ENCODE data around the gene BICDL1. TPM values are rescaled to one million over a fixed set of nuclear protein-coding genes. Genes with fewer than 3 reads are reported as not detected.

The BICDL1 gene
- total RNA-seq, 1 experiment from 2014 or later, result 2.4 TPM

GRCh38 chr12:120102189-120103043, 113.4 kb downstream of the BICDL1 start:
- H3K36me3 ChIP-seq (ENCODE audit: insufficient read depth, low read length, poor library complexity, severe bottlenecking), result peaks cover 22% of the 10 kb centered on the region
- intact Hi-C loops (cut with micrococcal nuclease; ENCODE audit: unreplicated experiment), result no loop called here
- TF ChIP-seq EZH2 (IDR thresholded peaks at IDR 0.05; ENCODE audit: borderline replicate concordance, low read depth, low read length, poor library complexity, severe bottlenecking), result no peak
- TF ChIP-seq, protein P1, sequence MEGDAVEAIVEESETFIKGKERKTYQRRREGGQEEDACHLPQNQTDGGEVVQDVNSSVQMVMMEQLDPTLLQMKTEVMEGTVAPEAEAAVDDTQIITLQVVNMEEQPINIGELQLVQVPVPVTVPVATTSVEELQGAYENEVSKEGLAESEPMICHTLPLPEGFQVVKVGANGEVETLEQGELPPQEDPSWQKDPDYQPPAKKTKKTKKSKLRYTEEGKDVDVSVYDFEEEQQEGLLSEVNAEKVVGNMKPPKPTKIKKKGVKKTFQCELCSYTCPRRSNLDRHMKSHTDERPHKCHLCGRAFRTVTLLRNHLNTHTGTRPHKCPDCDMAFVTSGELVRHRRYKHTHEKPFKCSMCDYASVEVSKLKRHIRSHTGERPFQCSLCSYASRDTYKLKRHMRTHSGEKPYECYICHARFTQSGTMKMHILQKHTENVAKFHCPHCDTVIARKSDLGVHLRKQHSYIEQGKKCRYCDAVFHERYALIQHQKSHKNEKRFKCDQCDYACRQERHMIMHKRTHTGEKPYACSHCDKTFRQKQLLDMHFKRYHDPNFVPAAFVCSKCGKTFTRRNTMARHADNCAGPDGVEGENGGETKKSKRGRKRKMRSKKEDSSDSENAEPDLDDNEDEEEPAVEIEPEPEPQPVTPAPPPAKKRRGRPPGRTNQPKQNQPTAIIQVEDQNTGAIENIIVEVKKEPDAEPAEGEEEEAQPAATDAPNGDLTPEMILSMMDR (conservative IDR thresholded peaks at IDR 0.05; ENCODE audit: low read depth, low read length), result no peak
- no TSS peak for BruUV-seq (replicated peaks)
- no peak overlapping the region for H3K4me3 ChIP-seq (ENCODE audit: low read depth, low read length, poor library complexity, severe bottlenecking)
- DNase-seq (ENCODE audit: low spot score), result no peak
- no peaks in the 10 kb centered on the region for H3K4me1 ChIP-seq (ENCODE audit: insufficient read depth, low read length, poor library complexity, severe bottlenecking)
- no peaks in the 10 kb centered on the region for H3K27me3 ChIP-seq (replicated peaks; ENCODE audit: insufficient read depth, low read depth, low read length, poor library complexity)
- POLR2A ChIA-PET (ENCODE audit: low non-redundant PET), result no interaction called here
- no peak overlapping the region for H3K27ac ChIP-seq (ENCODE audit: low read depth, low read length, poor library complexity, severe bottlenecking)
- H3K9me3 ChIP-seq (ENCODE audit: low read depth, low read length, poor library complexity, severe bottlenecking), result no peaks in the 10 kb centered on the region
- CTCF ChIA-PET, result no interaction called here

GRCh38 chr12:120103044-120103338, 114.0 kb downstream of the BICDL1 start:
- no peaks in the 10 kb centered on the region for H3K9me3 ChIP-seq (ENCODE audit: low read depth, low read length, poor library complexity, severe bottlenecking)
- no peaks in the 10 kb centered on the region for H3K4me1 ChIP-seq (ENCODE audit: insufficient read depth, low read length, poor library complexity, severe bottlenecking)
- no peaks in the 10 kb centered on the region for H3K27me3 ChIP-seq (replicated peaks; ENCODE audit: insufficient read depth, low read depth, low read length, poor library complexity)
- CTCF ChIA-PET, result no interaction called here
- no peak overlapping the region for H3K27ac ChIP-seq (ENCODE audit: low read depth, low read length, poor library complexity, severe bottlenecking)
- POLR2A ChIA-PET (ENCODE audit: low non-redundant PET), result no interaction called here
- H3K4me3 ChIP-seq (ENCODE audit: low read depth, low read length, poor library complexity, severe bottlenecking), result no peak overlapping the region
- no TSS peak for BruUV-seq (replicated peaks)
- H3K36me3 ChIP-seq (ENCODE audit: insufficient read depth, low read length, poor library complexity, severe bottlenecking), result peaks cover 22% of the 10 kb centered on the region
- TF ChIP-seq, protein P1 (conservative IDR thresholded peaks at IDR 0.05; ENCODE audit: low read depth, low read length), result no peak
- no peak for TF ChIP-seq EZH2 (IDR thresholded peaks at IDR 0.05; ENCODE audit: borderline replicate concordance, low read depth, low read length, poor library complexity, severe bottlenecking)
- no peak for DNase-seq (ENCODE audit: low spot score)
- intact Hi-C loops (cut with micrococcal nuclease; ENCODE audit: unreplicated experiment), result no loop called here

DNA sequence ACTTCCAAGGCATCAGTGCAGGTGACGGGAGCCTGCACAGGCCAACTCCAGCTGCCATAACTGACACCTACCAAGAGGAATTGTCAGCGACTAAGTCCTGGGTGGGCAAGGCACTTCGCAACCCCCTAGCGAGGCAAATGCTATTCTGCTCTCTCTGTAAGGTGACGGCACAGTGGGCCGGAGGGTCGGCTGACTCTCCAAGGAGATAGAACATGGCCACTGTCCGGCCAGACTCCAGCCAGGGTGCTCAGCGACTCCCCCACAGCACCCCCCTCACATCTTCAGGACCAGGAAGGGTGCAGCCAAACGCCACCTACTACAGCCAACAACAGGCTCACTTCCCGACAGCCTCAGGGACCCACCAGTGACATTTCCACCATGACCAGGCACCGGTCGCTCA, 114.3 kb downstream of the BICDL1 start:
- ChIA-PET POLR2A (ENCODE audit: low non-redundant PET) (no interaction called here), CTCF (no interaction called here)
- Histone ChIP-seq H3K27me3 (replicated peaks; ENCODE audit: insufficient read depth, low read depth, low read length, poor library complexity) (no peaks in the 10 kb centered on the region), H3K36me3 (ENCODE audit: insufficient read depth, low read length, poor library complexity, severe bottlenecking) (peaks cover 19% of the 10 kb centered on the region), H3K4me3 (ENCODE audit: low read depth, low read length, poor library complexity, severe bottlenecking) (no peak overlapping the region), H3K4me1 (ENCODE audit: insufficient read depth, low read length, poor library complexity, severe bottlenecking) (no peaks in the 10 kb centered on the region), H3K27ac (ENCODE audit: low read depth, low read length, poor library complexity, severe bottlenecking) (no peak overlapping the region), H3K9me3 (ENCODE audit: low read depth, low read length, poor library complexity, severe bottlenecking) (no peaks in the 10 kb centered on the region)
- no TSS peak for BruUV-seq (replicated peaks)
- no peak for DNase-seq (ENCODE audit: low spot score)
- intact Hi-C loops (cut with micrococcal nuclease; ENCODE audit: unreplicated experiment), result no loop called here
- TF ChIP-seq, protein P1 (conservative IDR thresholded peaks at IDR 0.05; ENCODE audit: low read depth, low read length), result no peak
- TF ChIP-seq EZH2 (IDR thresholded peaks at IDR 0.05; ENCODE audit: borderline replicate concordance, low read depth, low read length, poor library complexity, severe bottlenecking), result no peak

Measured in A673 (cell line).